Right lung (tissue), 5 donors: ENCODE results near the gene CCDC90B. TPM values are rescaled to one million over a fixed set of nuclear protein-coding genes. Genes with fewer than 3 reads are reported as not detected.

Source experiments
- DNase-seq, 2 donors: peaks; one replicate each; pipeline ENCODE4 v3.0.0-alpha.2; 2013
- polyA plus RNA-seq, 5 donors: library from polyadenylated mRNA; unstranded; fragments of 120-200 nt; gene quantifications; one replicate each; pipeline versions ENCODE4 v1.2.1 to v1.2.3, GENCODE V29; 2013; ENCODE audit warnings: inconsistent platforms in 1 of 5, low replicate concordance in 1 of 5; ENCODE audit not compliant: insufficient read length in 5 of 5, insufficient read depth in 1 of 5

The CCDC90B gene
- polyA plus RNA-seq, 5 donors: 69.6 to 106 (median 83.9) TPM

GRCh38 chr11:83241291-83241946 is 44.7 kb downstream of the CCDC90B start:
- peak; percentile 11 to 17 for DNase-seq

GRCh38 chr11:83238111-83238510 is 48.1 kb downstream of the CCDC90B start:
- no peak for DNase-seq

DNA sequence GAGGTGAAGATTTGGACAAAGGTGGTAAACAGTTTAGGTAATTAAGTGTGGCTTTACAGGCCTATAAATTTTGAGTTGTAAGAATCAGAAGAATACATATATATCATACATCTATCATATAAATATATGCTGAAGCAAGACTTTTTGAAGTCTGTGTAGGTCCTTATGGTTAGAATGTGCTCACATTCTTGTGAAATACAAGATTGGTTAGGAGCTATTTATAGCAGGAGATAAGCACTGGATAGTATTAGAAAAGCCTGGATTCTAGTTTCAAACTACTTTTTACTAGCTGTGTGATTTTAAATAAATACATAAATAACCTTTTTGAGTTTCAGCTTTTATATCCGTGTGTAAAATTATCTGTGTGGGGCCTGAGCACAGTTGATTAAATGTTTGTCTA is 50.3 kb downstream of the CCDC90B start:
- no peak for DNase-seq

GRCh38 chr11:83223457-83223856 is 62.7 kb downstream of the CCDC90B start:
- no peak for DNase-seq

GRCh38 chr11:83222499-83222898 is 63.7 kb downstream of the CCDC90B start:
- DNase-seq: no peak

- no peak for DNase-seq
These were observed 64.5 kb downstream of the CCDC90B start for GRCh38 chr11:83221694-83222093.

GRCh38 chr11:83220260-83220659 is 65.9 kb downstream of the CCDC90B start:
- no peak for DNase-seq

DNA sequence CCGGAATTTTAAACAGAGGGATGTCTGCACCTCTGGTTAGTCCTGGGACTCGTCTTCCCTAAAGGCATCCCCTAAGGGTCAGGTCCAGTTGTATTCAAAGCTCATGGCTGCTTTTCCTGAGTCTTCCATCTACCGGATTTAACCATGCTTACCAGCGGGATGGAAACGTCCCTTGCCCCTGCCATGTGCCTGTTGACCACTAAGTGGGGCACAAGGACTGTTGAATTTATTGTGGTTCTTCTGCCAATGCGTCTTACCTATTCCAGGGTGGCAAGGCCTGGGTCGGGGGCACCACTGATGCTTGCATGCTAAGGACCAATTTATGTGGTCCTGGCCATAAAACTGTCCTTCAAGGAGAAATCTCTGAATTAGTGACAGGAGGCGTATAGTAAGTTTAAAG is 67.1 kb downstream of the CCDC90B start:
- DNase-seq: no peak

Other genes with a start within 250 kb of the CCDC90B start
- gene RAB30, start 214.5 kb downstream of the CCDC90B start, polyA plus RNA-seq: 10 to 100 TPM in 4 of 5 donors, 1 to 10 TPM in 1; 8.4 to 16.1 (median 13.2) TPM
- gene PCF11, start 129.2 kb downstream of the CCDC90B start, polyA plus RNA-seq: 10 to 100 TPM; 61.6 to 91.5 (median 82.2) TPM
- gene ANKRD42, start 92.7 kb downstream of the CCDC90B start, polyA plus RNA-seq: 10 to 100 TPM; 12.1 to 15.5 (median 13.7) TPM